HEK293 (cell line): ENCODE measurements around the gene TNNI3.

Experiments
- CTCF ChIA-PET: fragments of 350-600 bp; formaldehyde crosslinking; extraction: SDS; loops from one replicate; lab custom pipeline; 2021; ENCODE audit warnings: antibody characterized with exemption; lab: Yijun Ruan, JAX
- POLR2A ChIA-PET: fragments of 300-600 bp; formaldehyde crosslinking; extraction: SDS; loops from one replicate; lab custom pipeline; 2020; ENCODE audit warnings: antibody characterized with exemption, inconsistent platforms; lab: Yijun Ruan, JAX
- H3K27ac ChIP-seq: fragments of 200-500 bp; sonication (Bioruptor generic); 2 replicates; pipeline ENCODE4 v1.5.1; 2014; ENCODE audit warnings: low read depth, low read length, control low read depth, inconsistent platforms; ENCODE audit errors: extremely low read depth
- H3K36me3 ChIP-seq, 2 experiments: fragments of 200-500 bp in 1 of 2; sonication (Bioruptor generic) in 1 of 2; 1 replicate in 1 of 2; 2 replicates in 1 of 2; pipeline ENCODE4 v1.5.1; 2014 to 2017; ENCODE audit warnings: inconsistent platforms in 2 of 2, low read length in 2 of 2; ENCODE audit not compliant: control insufficient read depth in 2 of 2, insufficient read depth in 1 of 2
- H3K4me1 ChIP-seq: fragments of 200-500 bp; sonication (Bioruptor generic); 2 replicates; pipeline ENCODE4 v1.5.1; 2014; ENCODE audit warnings: mild to moderate bottlenecking, low read length, inconsistent platforms; ENCODE audit not compliant: control insufficient read depth, insufficient read depth
- H3K4me3 ChIP-seq: 2 replicates; pipeline ENCODE4 v1.5.1; 2011; ENCODE audit warnings: low read depth, mild to moderate bottlenecking, control low read depth, low read length, moderate library complexity
- H3K9me3 ChIP-seq: fragments of 200-500 bp; sonication (Bioruptor generic); 2 replicates; pipeline ENCODE4 v1.5.1; 2014; ENCODE audit warnings: low read depth, low read length, inconsistent platforms; ENCODE audit not compliant: control insufficient read depth, insufficient read depth
- GLIS1 ChIP-seq: fragments of 450-650 bp; formaldehyde crosslinking; IDR thresholded peaks from 2 replicates; pipeline ENCODE4 v1.5.1; 2016; ENCODE audit warnings: missing biosample characterization, missing genetic modification characterization
- GLIS2 ChIP-seq: fragments of 450-650 bp; formaldehyde crosslinking; IDR thresholded peaks from 2 replicates; pipeline ENCODE4 v1.5.1; 2016; ENCODE audit warnings: missing biosample characterization, missing genetic modification characterization
- HIC1 ChIP-seq: fragments of 450-650 bp; formaldehyde crosslinking; IDR thresholded peaks from 2 replicates; pipeline ENCODE4 v1.5.1; 2016; ENCODE audit warnings: missing biosample characterization, missing genetic modification characterization
- HOXA7 ChIP-seq: sonication (generic); formaldehyde crosslinking; IDR thresholded peaks from 2 replicates; pipeline ENCODE4 v1.8.1; 2022; ENCODE audit warnings: missing genetic modification reagents, borderline replicate concordance
- KLF10 ChIP-seq: fragments of 450-650 bp; IDR thresholded peaks from 2 replicates; pipeline ENCODE4 v1.5.1; 2018; ENCODE audit warnings: missing biosample characterization, mild to moderate bottlenecking, missing genetic modification characterization
- KLF17 ChIP-seq: fragments of 450-650 bp; formaldehyde crosslinking; IDR thresholded peaks from 2 replicates; pipeline ENCODE4 v1.5.1; 2016; ENCODE audit warnings: missing biosample characterization, missing genetic modification characterization
- KLF7 ChIP-seq: fragments of 450-650 bp; formaldehyde crosslinking; IDR thresholded peaks from 2 replicates; pipeline ENCODE4 v1.5.1; 2016; ENCODE audit warnings: missing biosample characterization, missing genetic modification characterization, borderline replicate concordance
- MEIS1 ChIP-seq: sonication (generic); formaldehyde crosslinking; IDR thresholded peaks from 2 replicates; pipeline ENCODE4 v1.8.1; 2022; ENCODE audit warnings: missing genetic modification reagents, mild to moderate bottlenecking, borderline replicate concordance
- MYNN ChIP-seq: fragments of 450-650 bp; formaldehyde crosslinking; IDR thresholded peaks from 2 replicates; pipeline ENCODE4 v1.5.1; 2016; ENCODE audit warnings: missing biosample characterization, missing genetic modification characterization, borderline replicate concordance
- SCRT1 ChIP-seq: fragments of 450-650 bp; formaldehyde crosslinking; IDR thresholded peaks from 2 replicates; pipeline ENCODE4 v1.5.1; 2016; ENCODE audit warnings: missing biosample characterization, missing genetic modification characterization, borderline replicate concordance
- ZBTB20 ChIP-seq: fragments of 450-650 bp; formaldehyde crosslinking; IDR thresholded peaks from 2 replicates; pipeline ENCODE4 v1.5.1; 2016; ENCODE audit warnings: missing biosample characterization, missing genetic modification characterization
- ZBTB48 ChIP-seq: fragments of 450-650 bp; formaldehyde crosslinking; IDR thresholded peaks from 2 replicates; pipeline ENCODE4 v1.5.1; 2016; ENCODE audit warnings: missing biosample characterization, missing genetic modification characterization
- ZFP37 ChIP-seq: fragments of 450-650 bp; formaldehyde crosslinking; IDR thresholded peaks from 2 replicates; pipeline ENCODE4 v1.5.1; 2016; ENCODE audit warnings: missing biosample characterization, missing genetic modification characterization
- ZNF138 ChIP-seq: fragments of 450-650 bp; formaldehyde crosslinking; IDR thresholded peaks from 2 replicates; pipeline ENCODE4 v1.5.1; 2016; ENCODE audit warnings: missing biosample characterization, missing genetic modification characterization, borderline replicate concordance
- ZNF155 ChIP-seq: fragments of 450-650 bp; formaldehyde crosslinking; IDR thresholded peaks from 2 replicates; pipeline ENCODE4 v1.5.1; 2016; ENCODE audit warnings: missing biosample characterization, missing genetic modification characterization
- ZNF174 ChIP-seq: fragments of 450-650 bp; formaldehyde crosslinking; IDR thresholded peaks from 2 replicates; pipeline ENCODE4 v1.5.0; 2017; ENCODE audit warnings: missing biosample characterization, mild to moderate bottlenecking, missing genetic modification characterization
- ZNF24 ChIP-seq: fragments of 450-650 bp; formaldehyde crosslinking; IDR thresholded peaks from 2 replicates; pipeline ENCODE4 v1.5.1; 2016; ENCODE audit warnings: missing biosample characterization, missing genetic modification characterization
- ZNF366 ChIP-seq: fragments of 450-650 bp; formaldehyde crosslinking; conservative IDR thresholded peaks from 2 replicates; pipeline ENCODE4 v1.5.1; 2016; ENCODE audit warnings: missing biosample characterization, missing genetic modification characterization
- ZNF391 ChIP-seq: fragments of 450-650 bp; formaldehyde crosslinking; IDR thresholded peaks from 2 replicates; pipeline ENCODE4 v1.5.1; 2016; ENCODE audit warnings: low read depth, missing biosample characterization, missing genetic modification characterization, borderline replicate concordance
- ZNF426 ChIP-seq: fragments of 450-650 bp; formaldehyde crosslinking; IDR thresholded peaks from 2 replicates; pipeline ENCODE4 v1.5.1; 2017; ENCODE audit warnings: missing biosample characterization, missing genetic modification characterization, mild to moderate bottlenecking, inconsistent platforms, moderate library complexity
- ZNF544 ChIP-seq: fragments of 450-650 bp; formaldehyde crosslinking; IDR thresholded peaks from 2 replicates; pipeline ENCODE4 v1.5.0; 2017; ENCODE audit warnings: missing biosample characterization, missing genetic modification characterization
- ZNF561 ChIP-seq: fragments of 450-650 bp; IDR thresholded peaks from 2 replicates; pipeline ENCODE4 v1.5.1; 2018; ENCODE audit warnings: missing biosample characterization, missing genetic modification characterization, borderline replicate concordance
- ZNF660 ChIP-seq: fragments of 450-650 bp; IDR thresholded peaks from 2 replicates; pipeline ENCODE4 v1.5.1; 2018; ENCODE audit warnings: missing biosample characterization, mild to moderate bottlenecking, missing genetic modification characterization
- ZNF692 ChIP-seq: fragments of 450-650 bp; formaldehyde crosslinking; IDR thresholded peaks from 2 replicates; pipeline ENCODE4 v1.5.1; 2016; ENCODE audit warnings: missing biosample characterization, missing genetic modification characterization
- ZNF776 ChIP-seq: fragments of 450-650 bp; formaldehyde crosslinking; IDR thresholded peaks from 2 replicates; pipeline ENCODE4 v1.5.0; 2017; ENCODE audit warnings: missing biosample characterization, missing genetic modification characterization, borderline replicate concordance
- ZNF843 ChIP-seq: fragments of 450-650 bp; formaldehyde crosslinking; IDR thresholded peaks from 2 replicates; pipeline ENCODE4 v1.5.1; 2016; ENCODE audit warnings: missing biosample characterization, missing genetic modification characterization

Gene TNNI3

GRCh38 chr19:55160128-55160985, 2.8 kb upstream of the TNNI3 start (continued):
- peak; percentile 66 for TF ChIP-seq ZNF692 (tag by site-specific recombination)
- TF ChIP-seq MEIS1 (CRISPR knock-in tag): no peak
- peak; percentile 29; the same call in 1 of the 2 replicates for TF ChIP-seq ZBTB48 (tag by site-specific recombination)
- no peak for TF ChIP-seq ZNF426
- TF ChIP-seq ZNF366: peak; percentile 38
- no peak; the same call in 1 of the 2 replicates for TF ChIP-seq GLIS2
- 0 out of 2 replicates have a peak, but pooled peaks have one; percentile 31 for TF ChIP-seq SCRT1
- TF ChIP-seq HOXA7 (CRISPR knock-in tag): no peak
- TF ChIP-seq ZNF174: no peak
- TF ChIP-seq MYNN (tag by site-specific recombination): no peak
- 0 out of 2 replicates have a peak, but pooled peaks have one; percentile 42 for TF ChIP-seq ZNF24 (tag by site-specific recombination)

- H3K27ac ChIP-seq: no peak overlapping the region
- no peaks in the 10 kb centered on the region for H3K9me3 ChIP-seq
- ChIA-PET CTCF (interaction anchor here (0.6 to 4.5 kb wide), 30 partner anchors 10 to 770 kb away, joined by 3 to 107 read pairs (median 4); partner anchors contain the start of genes NLRP11 and TNNT1), POLR2A (interaction anchor here (0.7 to 2.8 kb wide), 5 partner anchors 12 to 248 kb away, joined by 3 to 19 read pairs (median 3); partner anchors contain the start of genes PPP1R12C and UBE2S)
- no peak overlapping the region for H3K4me3 ChIP-seq
- H3K36me3 ChIP-seq: no peaks in the 10 kb centered on the region
- H3K4me1 ChIP-seq: peaks cover 6% of the 10 kb centered on the region
- TF ChIP-seq KLF17 (tag by site-specific recombination) (0 out of 2 replicates have a peak, but pooled peaks have one; percentile 16), ZNF544 (tag by site-specific recombination) (no peak), HIC1 (tag by site-specific recombination) (peak; percentile 89), ZNF391 (tag by site-specific recombination) (no peak), KLF7 (tag by site-specific recombination) (0 out of 2 replicates have a peak, but pooled peaks have one; percentile 38), ZNF155 (tag by site-specific recombination) (no peak), ZNF776 (no peak), ZNF138 (tag by site-specific recombination) (no peak), ZNF660 (tag by site-specific recombination) (peak; percentile 50; the same call in 1 of the 2 replicates), ZNF24 (tag by site-specific recombination) (peak; percentile 45; the same call in 1 of the 2 replicates), ZNF561 (no peak), ZFP37 (tag by site-specific recombination) (no peak), KLF10 (peak; percentile 64; the same call in 1 of the 2 replicates), ZNF843 (no peak), ZBTB48 (tag by site-specific recombination) (peak; percentile 24; the same call in 1 of the 2 replicates), ZNF692 (tag by site-specific recombination) (peak; percentile 96), GLIS1 (tag by site-specific recombination) (peak; percentile 97), ZBTB20 (tag by site-specific recombination) (peak; percentile 76)
Observed at GRCh38 chr19:55158848-55159749, 1.6 kb upstream of the TNNI3 start.
